ENCODE results near the gene TMEM201.

TMEM201 gene

DNA sequence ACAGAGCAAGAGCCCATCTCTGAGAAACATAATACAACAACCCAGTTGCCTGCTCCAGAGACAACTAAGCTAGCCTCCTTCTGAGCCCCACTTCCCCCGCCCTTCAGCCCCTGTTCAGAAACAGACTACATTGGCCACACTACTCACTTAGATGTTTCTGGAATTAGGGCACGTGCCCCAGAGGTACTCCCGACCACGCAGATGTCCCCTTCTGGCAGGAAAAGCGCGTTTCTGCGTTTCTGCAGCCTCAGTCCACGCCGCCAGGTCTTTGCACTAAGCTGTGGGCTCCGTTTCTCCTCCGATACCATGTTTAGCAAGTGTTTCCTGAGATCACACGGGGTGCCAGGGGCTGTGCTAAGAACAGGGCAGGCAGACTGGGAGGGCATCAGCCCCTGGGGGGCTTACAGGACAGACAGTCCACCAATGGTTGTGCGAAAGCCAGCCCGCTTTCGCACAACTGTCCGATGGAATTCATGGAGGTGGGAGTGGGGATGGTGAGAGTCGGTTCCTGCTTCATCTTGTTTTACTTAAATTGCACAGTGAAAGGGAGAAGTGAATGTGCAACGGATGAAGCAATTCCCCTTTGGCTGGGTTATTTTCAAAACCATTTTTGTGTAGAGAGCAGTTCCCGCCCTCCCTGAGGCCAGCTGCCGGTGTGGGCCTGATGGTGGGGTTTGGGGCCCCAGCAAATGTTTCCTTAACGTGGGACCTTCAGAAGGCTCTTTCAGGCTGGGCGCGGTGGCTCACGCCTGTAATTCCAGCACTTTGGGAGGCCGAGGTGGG, 65.5 kb downstream of the TMEM201 start:
- no peak for DNase-seq (ENCODE audit: low read depth, low spot score)

DNA sequence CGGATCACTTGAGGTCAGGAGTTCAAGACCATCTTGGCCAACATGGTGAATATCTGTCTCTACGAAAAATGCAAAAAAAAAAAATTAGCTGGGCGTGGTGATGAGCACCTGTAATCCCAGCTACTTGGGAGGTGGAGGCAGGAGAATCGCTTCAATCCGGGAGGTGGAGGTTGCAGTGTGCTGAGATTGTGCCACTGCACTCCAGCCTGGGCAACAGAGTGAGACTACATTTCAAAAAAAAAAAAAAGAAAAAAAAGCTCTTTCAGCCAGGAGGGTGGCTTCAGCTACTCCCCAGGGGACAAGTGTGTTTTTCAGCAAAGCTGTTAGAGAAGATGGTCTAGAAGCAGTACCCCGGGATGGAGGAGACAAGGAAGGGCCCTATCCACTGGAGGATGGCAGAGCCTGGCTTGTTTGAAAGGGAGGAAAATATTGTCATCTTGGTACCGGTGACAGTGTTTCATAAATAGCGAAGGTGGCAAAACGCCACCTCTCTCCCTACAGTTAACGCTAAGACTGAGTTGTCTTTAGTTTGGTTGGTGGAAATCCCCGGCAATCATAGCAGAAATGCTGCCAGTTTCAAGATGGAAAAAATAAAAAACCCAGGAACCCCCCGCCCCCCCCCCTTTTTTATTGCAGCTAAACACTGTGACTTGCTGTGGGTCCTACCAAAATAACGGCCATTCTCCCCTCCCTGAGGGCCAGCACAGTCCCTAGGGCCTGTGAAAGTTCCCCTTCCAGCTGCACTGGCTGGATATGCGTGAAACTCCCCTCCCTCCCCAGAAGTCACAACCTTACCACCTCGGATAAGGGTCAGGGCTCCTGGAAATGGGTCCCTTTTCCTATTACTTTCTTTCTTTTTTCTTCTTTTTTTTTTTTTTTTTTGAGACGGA, 66.4 kb downstream of the TMEM201 start:
- Histone ChIP-seq H3K9me3 (ENCODE audit: low read depth, low read length) (no peaks in the 10 kb centered on the region), H3K27ac (no peak overlapping the region), H3K9ac (ENCODE audit: insufficient read length) (no peak overlapping the region), H3K4me3 (no peak overlapping the region), H3K36me3 (ENCODE audit: insufficient read depth, low read length) (no peaks in the 10 kb centered on the region)
- no peak for DNase-seq (ENCODE audit: low read depth, low spot score)
- no peak for TF ChIP-seq POLR2AphosphoS5 (IDR thresholded peaks at IDR 0.05; ENCODE audit: borderline replicate concordance, low read depth, low read length)
- no peak for TF ChIP-seq FOXP2 (optimal IDR thresholded peaks at IDR 0.05; ENCODE audit: control extremely low read depth, extremely low read length, insufficient read depth)
- TF ChIP-seq EZH2 (IDR thresholded peaks at IDR 0.05), result no peak

More for the DNA sequence above, 65.5 kb downstream of the TMEM201 start:
- TF ChIP-seq FOXP2 (optimal IDR thresholded peaks at IDR 0.05; ENCODE audit: control extremely low read depth, extremely low read length, insufficient read depth) (no peak), POLR2AphosphoS5 (IDR thresholded peaks at IDR 0.05; ENCODE audit: borderline replicate concordance, low read depth, low read length) (no peak), EZH2 (IDR thresholded peaks at IDR 0.05) (no peak)
- H3K4me3 ChIP-seq, result no peak overlapping the region
- H3K9me3 ChIP-seq (ENCODE audit: low read depth, low read length), result no peaks in the 10 kb centered on the region
- H3K36me3 ChIP-seq (ENCODE audit: insufficient read depth, low read length), result no peaks in the 10 kb centered on the region
- H3K27ac ChIP-seq, result no peak overlapping the region
- no peak overlapping the region for H3K9ac ChIP-seq (ENCODE audit: insufficient read length)

DNA sequence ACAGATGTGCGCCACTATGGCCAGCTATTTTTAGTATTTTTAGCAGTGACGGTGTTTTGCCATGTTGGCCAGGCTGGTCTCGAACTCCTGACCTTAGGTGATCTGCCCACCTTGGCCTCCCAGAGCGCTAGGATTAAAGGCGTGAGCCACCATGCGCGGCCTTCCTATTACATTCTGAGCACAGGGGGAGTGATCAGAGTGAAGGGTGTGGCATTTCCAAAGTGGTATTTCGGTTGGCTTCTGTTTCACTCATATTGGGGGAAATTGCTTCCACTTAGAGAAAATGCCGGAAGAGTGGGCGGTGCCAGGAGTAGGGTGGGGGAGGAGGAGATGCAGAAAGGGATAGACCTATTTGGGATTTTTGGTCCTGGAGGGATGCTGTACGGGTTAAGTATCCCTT, 67.1 kb downstream of the TMEM201 start:
- H3K4me3 ChIP-seq, result no peak overlapping the region
- H3K9ac ChIP-seq (ENCODE audit: insufficient read length), result no peak overlapping the region
- TF ChIP-seq POLR2AphosphoS5 (IDR thresholded peaks at IDR 0.05; ENCODE audit: borderline replicate concordance, low read depth, low read length) (no peak), FOXP2 (optimal IDR thresholded peaks at IDR 0.05; ENCODE audit: control extremely low read depth, extremely low read length, insufficient read depth) (no peak), EZH2 (IDR thresholded peaks at IDR 0.05) (no peak)
- no peaks in the 10 kb centered on the region for H3K9me3 ChIP-seq (ENCODE audit: low read depth, low read length)
- no peaks in the 10 kb centered on the region for H3K36me3 ChIP-seq (ENCODE audit: insufficient read depth, low read length)
- no peak overlapping the region for H3K27ac ChIP-seq
- no peak for DNase-seq (ENCODE audit: low read depth, low spot score)

DNA sequence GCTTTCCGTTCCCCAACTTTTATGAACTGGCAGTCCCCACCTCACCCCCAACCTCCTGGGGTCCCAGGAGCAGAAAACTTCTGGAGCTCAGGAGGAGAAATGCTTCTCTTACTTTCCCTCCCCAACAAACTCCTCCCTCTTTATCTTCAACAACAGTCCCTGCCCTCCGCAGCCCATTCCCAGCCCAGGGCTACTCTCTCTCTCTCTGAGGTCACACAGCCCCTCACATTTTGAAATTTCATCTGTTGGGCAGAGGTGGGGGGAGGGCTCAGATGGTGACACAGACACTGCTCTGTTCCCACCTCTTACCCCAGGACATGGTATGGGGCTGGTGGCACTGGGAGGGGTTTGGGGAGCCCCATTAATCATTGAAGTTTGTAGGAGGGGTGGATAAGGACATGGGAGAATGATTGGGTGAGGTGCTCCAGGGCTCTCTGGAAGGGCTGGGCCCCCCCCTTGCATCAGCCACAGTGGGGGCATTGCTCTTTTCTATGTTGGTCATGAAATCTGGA, 68.9 kb downstream of the TMEM201 start:
- Histone ChIP-seq H3K9me3 (ENCODE audit: low read depth, low read length) (no peaks in the 10 kb centered on the region), H3K9ac (ENCODE audit: insufficient read length) (no peak overlapping the region), H3K36me3 (ENCODE audit: insufficient read depth, low read length) (no peaks in the 10 kb centered on the region), H3K4me3 (no peak overlapping the region), H3K27ac (no peak overlapping the region)
- TF ChIP-seq FOXP2 (optimal IDR thresholded peaks at IDR 0.05; ENCODE audit: control extremely low read depth, extremely low read length, insufficient read depth), result no peak
- TF ChIP-seq POLR2AphosphoS5 (IDR thresholded peaks at IDR 0.05; ENCODE audit: borderline replicate concordance, low read depth, low read length), result no peak
- no peak for TF ChIP-seq EZH2 (IDR thresholded peaks at IDR 0.05)
- DNase-seq (ENCODE audit: low read depth, low spot score), result no peak

DNA sequence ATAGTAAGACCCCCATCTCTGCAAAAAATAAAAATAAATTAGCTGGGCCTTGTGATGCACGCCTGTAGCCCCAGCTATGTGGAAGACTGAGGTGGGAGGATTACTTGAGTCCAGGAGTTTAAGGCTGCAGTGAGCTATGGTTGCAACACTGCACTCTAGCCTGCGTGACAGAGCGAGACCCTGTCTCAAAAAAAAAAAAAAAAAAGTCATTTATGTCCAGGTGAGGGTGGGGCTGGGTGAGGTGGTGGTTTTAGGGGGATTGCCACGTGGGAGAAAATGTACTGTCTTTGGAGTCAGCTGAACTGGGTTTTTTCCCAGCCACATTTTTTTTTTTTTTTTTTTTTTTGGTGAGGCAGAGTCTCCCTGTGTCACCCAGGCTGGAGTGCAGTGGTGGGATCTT, 69.5 kb downstream of the TMEM201 start:
- Histone ChIP-seq H3K4me3 (no peak overlapping the region), H3K9me3 (ENCODE audit: low read depth, low read length) (no peaks in the 10 kb centered on the region), H3K9ac (ENCODE audit: insufficient read length) (no peak overlapping the region), H3K36me3 (ENCODE audit: insufficient read depth, low read length) (no peaks in the 10 kb centered on the region), H3K27ac (no peak overlapping the region)
- DNase-seq (ENCODE audit: low read depth, low spot score), result no peak
- TF ChIP-seq EZH2 (IDR thresholded peaks at IDR 0.05) (no peak), POLR2AphosphoS5 (IDR thresholded peaks at IDR 0.05; ENCODE audit: borderline replicate concordance, low read depth, low read length) (no peak), FOXP2 (optimal IDR thresholded peaks at IDR 0.05; ENCODE audit: control extremely low read depth, extremely low read length, insufficient read depth) (no peak)

DNA sequence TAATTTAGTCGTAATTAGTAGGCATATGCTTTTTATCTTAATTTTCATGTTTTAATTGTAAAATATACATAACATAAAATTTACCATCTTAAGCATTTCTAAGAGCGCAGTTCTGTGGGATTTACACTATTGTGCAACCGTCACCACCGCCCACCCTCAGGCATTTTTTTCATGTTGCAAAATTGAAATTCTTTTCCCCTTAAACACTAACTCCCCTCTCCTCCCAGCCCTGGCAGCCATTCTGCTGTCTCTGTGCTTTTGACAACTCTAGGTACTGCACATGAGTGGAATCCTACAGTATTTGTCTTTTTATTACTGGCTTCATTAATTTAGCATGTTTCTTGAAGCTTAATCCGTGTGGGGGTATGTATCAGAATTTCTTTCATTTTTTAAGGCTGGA, 70.6 kb downstream of the TMEM201 start:
- peak overlapping the region; percentile 83 for H3K27ac ChIP-seq
- H3K4me3 ChIP-seq, result peak overlapping the region; percentile 58
- no peaks in the 10 kb centered on the region for H3K9me3 ChIP-seq (ENCODE audit: low read depth, low read length)
- no peak overlapping the region for H3K9ac ChIP-seq (ENCODE audit: insufficient read length)
- no peak; the same call in 1 of the 2 replicates for TF ChIP-seq POLR2AphosphoS5 (IDR thresholded peaks at IDR 0.05; ENCODE audit: borderline replicate concordance, low read depth, low read length)
- no peak for TF ChIP-seq EZH2 (IDR thresholded peaks at IDR 0.05)
- TF ChIP-seq FOXP2 (optimal IDR thresholded peaks at IDR 0.05; ENCODE audit: control extremely low read depth, extremely low read length, insufficient read depth), result no peak
- no peaks in the 10 kb centered on the region for H3K36me3 ChIP-seq (ENCODE audit: insufficient read depth, low read length)
- peak; percentile 94 for DNase-seq (ENCODE audit: low read depth, low spot score)

DNA sequence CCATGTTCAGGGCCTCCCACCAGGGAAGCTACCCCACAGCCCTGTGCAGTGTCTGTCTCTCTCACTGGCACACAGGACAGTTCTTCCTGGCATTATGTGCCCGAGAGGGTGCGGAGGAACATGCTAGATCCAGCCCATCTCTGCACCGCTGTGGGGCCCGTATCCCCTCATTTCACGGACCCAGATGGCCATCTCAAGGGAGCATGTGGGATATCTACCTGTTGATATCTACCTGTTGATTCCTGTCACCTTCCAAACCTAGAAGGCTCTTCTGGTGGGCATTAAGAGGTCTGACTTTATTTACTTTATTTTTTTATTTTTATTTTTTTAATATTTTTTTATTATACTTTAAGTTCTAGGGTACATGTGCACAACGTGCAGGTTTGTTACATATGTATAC, 74.5 kb downstream of the TMEM201 start:
- TF ChIP-seq POLR2AphosphoS5 (IDR thresholded peaks at IDR 0.05; ENCODE audit: borderline replicate concordance, low read depth, low read length) (no peak), EZH2 (IDR thresholded peaks at IDR 0.05) (no peak), FOXP2 (optimal IDR thresholded peaks at IDR 0.05; ENCODE audit: control extremely low read depth, extremely low read length, insufficient read depth) (no peak)
- Histone ChIP-seq H3K27ac (no peak overlapping the region), H3K9ac (ENCODE audit: insufficient read length) (no peak overlapping the region), H3K4me3 (no peak overlapping the region), H3K9me3 (ENCODE audit: low read depth, low read length) (no peaks in the 10 kb centered on the region), H3K36me3 (ENCODE audit: insufficient read depth, low read length) (no peaks in the 10 kb centered on the region)
- no peak for DNase-seq (ENCODE audit: low read depth, low spot score)

All from SK-N-MC (cell line).